GM18873 (cell line): ENCODE measurements around the gene CDKN2D.
A peak's percentile ranks its signal among the peaks of the same experiment; 100 is the strongest.

Experiments
- ATAC-seq: cut with Tn5 transposase; IDR thresholded peaks from one replicate; pipeline ENCODE4 v1.9.1; 2021; ENCODE audit warnings: mild to moderate bottlenecking, moderate library complexity, moderate number of reproducible peaks; ENCODE audit not compliant: unreplicated experiment, low FRiP score

The CDKN2D gene

DNA sequence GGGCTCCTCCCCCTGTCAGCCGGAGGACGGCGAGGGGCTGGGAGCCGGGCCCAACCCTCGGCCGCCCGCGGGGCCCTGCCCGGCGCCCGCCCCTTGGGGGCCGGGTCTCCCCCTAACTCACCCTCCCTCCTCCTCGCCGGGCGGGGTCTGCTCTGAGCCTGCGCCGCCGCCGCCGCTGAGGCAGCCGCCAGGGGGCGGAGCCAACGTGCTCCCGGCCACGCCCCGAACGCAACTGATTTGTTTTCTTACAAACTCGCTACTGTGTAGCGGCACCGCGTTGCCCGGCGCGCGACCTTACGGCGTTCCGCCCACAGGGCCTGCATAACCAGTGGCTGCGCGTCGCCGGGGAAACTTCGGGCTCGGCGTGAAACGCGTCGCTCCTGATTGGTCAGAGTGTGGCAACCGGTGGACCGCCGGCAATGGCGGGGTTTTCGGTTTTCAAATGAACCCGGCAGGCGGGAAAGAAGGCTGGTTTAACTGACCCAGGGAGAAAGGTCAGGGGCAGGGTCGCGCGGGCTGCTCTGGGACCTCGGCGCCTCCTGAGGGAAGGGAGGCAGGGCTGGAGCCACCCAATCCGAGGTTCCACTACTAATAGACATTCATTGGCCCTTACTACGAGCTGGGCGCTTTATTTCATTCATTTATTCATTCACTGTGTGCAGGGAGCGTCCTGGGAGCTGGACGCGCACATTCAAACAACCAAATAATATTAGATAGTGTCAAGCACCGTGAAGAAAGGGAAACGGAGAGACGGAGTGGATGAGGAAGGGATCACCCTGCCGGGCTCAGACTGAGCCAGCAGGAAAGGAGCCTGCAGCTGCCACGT, at the start of gene CDKN2D:
Gene CDKN2D (minus strand): TSS at position 154 of the 826 bp plus-strand sequence. CDS start 326 bp downstream, outside the sequence.
- peak; percentile 63 for ATAC-seq

DNA sequence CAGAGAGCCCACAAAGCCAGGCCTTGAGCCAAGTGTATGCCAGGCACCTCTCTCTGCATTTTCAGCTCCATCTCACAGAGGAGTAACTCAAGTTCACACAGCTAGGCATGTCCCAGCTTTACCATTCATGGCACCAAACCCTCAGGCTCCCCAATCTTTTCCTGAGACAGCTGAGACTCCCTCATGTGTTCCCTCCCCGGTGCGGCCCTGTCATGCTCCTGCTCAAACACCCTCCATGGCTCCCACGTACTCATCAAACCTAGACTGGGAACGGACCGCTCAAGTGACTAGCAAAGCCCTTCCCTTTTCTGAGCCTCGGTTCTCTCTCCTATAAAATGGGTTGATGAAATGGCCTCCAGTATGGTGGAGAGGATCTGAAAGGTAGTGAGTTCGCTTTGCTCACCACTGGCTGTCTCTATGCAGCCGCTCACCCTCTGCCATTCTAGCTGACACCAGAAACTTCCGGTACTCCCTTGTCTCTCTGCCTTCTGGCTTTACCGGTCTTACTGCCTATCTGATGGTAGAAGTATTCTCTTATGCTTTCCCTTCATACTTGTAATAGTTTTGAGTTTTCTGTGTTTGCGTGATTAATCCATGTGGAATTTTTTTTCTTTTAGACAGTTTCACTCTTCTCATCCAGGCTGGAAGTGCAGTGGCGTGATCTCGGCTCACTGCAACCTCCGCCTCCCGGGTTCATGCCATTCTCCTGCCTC, 48.8 kb upstream of the CDKN2D start:
- ATAC-seq, result no peak

DNA sequence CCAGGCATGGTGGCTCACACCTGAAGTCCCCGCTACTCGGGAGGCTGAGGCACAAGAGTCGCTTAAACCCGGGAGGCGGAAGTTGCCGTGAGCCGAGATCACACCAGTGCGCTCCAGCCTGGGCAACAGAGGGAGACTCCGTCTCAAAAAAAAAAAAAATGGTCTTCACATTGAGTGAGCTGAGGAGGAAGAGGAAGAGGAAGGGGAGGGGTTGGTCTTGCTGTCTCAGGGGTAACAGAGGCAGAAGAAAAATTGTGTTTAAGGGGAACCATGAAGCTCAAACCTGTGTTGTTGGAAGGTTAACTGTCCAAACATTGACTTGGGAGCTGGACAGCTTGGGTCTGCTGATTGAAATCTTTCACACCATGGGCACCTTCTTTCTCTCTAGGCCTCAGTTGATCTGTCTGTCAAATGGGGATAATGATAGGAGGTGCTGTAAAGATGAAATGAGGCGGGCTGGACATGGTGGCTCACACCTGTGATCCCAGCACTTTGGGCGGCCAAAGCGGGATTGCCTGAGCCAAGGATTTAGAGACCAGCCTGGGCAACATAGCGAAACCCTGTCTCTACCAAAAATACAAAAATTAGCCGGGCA, 46.7 kb upstream of the CDKN2D start:
- ATAC-seq, result no peak

DNA sequence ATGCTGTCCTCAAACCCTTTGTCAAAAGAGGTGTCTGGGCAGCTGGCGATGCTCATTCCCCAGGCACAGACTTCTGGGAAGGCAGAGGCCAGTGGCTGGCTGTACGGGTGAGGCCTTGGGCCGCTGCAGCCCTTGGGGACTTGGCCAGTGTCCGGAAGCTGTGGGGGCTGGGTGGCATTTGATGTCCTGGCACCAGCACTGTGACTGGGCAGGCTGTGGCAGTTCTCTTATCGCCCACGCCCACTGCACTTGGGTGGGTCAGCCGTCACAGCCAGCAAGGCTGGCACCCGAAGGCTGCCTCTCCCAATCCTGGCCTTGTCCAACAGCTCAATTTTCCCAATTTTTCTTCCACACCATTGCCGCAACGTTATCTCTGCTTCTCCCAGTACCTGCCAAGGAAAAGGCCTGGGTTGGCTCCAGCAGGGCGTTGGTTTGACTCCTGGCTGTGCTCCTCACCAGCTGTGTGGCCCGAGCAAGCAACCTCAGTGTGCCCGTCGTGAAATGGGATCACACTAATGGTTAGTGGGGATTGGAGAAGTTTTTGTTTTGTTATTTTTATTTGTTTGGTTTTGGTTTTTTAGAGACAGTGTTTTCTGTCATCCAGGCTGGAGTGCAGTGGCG, 43.8 kb upstream of the CDKN2D start:
- no peak for ATAC-seq

DNA sequence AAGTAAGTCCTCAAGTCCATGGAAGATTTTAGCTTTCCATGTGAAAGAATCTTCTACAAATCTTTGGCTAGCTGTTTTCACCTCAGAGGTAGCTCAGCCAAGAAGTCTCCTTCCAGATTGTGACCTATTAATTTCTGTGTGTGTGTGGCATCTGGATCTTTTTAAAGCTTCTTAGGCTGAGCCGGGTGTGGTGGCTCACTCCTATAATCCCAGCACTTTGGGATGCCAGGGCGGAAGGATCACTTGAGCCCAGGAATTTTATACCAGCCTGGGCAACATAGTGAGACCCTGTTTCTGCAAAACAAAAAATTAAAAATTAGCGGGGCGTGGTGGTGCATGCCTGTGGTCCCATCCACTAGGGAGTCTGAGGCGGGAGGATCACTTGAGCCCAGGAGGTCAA, 43.1 kb upstream of the CDKN2D start:
- ATAC-seq, result no peak

DNA sequence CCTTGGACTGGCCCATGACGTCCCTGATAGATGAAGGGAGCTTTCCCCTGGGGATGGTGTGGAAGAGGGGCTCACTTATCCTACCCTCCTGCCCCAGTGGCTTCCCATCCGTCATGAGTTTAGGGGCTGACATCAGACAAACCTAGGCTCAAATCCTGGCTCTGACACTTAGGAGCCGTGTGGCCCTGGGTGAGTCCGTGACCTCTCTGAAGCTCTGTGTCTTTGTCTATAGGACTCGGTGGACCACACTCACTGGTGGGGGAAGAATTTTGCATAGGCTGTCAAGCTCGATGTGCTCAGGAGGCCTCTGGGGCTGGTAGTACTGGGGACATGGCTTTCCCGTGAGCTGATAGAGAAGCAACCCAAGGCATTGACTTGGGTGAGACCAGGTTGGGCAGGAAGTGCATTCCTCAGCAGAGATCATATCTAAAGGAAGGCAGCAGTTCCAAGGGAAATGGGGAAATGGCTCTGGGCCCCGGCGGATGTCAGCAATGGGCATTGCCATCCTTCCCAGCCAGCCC, 35.7 kb upstream of the CDKN2D start:
- no peak for ATAC-seq

DNA sequence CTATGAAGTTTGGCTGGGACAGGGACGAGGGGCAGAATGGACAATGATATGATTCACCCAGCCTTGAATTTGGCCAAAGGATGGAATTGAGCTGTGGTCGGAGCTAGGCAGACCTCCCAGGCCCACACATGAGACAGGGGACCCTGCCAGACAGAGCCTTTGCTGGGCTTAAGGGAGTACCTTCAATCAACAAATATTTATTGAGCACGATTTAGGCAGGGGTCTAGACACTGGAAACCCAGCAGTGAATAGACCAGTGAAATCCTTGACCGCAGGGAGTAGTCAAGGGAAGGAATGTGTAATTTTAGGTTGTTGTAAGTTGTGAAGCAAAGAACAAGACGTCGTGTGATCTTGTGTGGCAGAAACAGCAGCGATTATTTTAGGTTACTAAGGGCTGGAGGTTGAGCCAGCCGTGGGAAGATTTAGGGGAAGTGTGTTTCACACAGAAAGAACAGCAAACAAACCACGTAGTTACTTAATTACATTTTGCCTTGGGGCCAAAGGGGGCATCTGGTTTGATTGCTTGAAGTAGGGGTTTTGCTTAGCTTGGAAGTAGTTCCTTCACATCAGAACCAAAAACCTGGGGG, 35.2 kb upstream of the CDKN2D start:
- ATAC-seq, result no peak

DNA sequence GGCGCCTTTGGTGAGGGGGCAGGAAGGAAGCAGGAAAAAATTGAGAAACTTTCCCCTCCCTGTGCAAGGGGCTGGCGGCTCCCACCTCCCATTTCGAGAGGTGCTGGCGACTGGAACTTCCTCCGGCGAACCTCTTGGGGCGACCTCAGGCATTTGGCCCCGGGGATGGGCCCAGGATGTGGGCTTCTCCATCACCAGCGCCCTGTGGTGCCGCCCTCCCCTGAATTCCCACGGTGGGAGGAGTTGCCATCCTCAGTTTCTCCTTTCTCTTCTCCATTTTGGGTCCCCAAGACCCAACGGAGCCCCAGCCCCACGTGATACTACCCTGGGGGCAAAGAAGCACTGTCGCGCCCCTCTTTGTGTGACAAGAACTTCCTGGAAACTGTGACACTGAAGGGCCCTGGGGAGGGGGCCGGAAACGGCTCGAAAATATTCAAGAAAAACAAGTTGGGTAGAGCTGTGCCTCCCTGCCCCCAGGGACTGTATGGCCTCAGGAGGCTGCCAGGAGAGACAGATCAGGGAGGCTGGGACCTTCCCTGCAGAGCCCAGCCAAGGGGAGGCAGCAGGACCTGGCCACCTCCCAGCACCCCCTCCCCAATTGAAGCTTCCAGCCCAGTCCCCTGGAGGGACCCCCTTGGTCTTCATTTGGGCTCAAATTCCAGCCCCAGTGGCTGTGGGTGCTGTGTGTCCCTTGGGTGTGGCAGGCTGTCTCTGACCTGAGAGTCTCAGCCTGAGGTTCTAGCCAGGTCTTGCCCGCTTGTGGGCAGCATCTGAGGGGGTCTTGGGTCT, 34.5 kb upstream of the CDKN2D start:
- ATAC-seq, result no peak

DNA sequence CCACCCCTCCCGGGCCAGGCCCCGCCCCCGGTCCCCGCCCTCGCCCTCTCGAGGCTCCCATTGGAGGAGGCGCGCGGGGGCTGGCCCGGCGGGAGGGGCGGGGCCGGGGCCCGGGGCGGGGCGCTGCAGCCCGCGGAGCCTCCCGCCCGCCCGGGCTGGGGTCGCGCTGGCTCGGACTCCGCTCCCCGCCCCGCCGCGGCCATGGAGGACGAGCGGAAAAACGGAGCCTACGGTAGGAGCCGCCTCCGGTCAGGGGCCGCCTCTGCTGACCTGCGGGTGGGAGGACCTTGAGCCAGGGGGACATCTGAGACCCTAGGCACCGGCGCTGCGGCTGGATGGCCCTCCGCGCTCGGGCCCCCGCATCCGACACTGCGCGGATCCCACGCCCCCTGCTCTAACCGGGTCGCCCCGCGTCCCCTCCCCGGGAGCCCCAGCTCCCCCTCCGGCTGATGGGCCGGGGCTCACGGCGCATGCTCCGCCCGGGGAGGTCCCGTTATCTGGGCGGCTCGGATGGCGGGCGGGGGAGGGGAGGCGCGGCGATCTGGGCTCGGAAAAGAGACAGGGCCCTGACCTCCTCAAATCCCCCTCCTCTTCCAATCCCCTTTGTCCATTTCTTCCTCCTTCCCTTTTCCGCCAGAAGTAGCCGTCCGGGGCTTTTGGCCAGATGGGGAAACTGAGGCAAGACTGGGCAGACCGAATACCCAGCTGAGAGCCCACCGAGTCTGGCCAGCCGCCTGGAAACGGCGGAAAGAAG, 33.7 kb upstream of the CDKN2D start:
- ATAC-seq, result no peak

DNA sequence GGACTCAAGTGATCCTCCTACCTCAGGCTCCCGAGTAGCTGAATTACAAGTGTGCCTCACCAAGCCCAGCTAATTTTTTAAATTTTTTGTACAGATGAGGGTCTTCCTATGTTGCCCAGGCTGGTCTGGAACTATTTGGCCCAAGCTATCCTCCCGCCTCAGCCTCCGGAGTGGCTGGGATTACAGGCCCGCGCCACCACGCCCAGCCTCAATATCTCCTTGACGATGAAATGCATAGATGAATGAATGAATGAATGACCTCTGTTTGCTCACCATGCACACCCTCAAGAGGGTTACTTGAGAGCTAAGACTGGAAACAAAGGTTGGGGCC, 33.2 kb upstream of the CDKN2D start:
- no peak for ATAC-seq

DNA sequence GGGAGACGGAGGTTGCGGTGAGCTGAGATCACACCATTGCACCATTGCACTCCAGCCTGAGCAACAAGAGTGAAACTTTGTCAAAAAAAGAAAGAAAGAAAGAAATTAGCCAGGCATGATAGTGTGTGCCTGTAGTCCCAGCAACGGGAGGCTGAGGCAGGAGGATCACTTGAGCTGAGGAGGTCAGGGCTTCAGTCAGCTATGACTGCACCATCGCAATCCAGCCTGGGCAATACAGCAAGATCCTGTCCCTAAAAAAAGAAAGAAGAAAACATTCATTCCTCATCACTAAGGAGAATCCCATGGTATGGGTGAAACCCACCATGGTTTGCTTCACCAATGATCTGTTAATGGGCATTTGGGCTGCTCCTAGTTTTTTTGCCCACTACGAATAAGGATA, 31.4 kb upstream of the CDKN2D start:
- ATAC-seq, result no peak

DNA sequence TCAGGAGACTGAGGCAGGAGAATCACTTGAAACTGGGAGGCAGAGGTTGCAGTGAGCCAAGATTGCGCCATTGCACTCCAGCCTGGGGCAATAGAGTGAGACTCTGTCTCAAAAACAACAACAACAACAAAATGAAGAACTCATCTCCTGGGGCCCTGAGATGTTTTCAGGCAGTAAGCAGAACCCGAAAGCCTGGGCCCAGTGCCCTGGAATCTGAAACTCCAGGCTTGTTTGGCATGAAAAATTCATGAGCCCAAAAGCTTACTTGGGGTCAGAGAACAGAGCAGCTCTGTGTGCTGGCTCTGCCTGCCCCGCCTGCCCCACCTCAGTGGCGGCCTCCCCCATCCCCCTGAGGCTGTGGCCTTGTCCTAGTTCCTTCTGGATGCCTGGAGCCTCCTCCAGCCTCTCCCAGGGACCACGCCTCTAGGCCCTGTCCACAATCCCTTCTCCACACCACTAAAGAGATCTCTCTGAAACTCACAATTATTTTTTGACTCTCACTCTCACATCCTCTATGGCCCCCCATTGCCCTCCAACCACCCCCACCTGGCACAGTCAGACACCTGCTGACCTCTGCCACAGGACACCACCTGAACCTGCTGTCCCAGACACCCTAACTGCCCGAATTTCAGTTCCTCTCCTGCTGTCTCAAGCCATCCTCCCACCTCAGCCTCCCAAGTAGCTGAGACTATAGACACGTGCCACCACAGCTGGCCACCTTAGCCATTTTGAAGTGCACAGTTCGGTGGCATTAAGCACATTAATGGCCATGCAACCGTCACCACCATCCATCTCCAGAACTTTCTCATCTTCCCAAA, 25.2 kb upstream of the CDKN2D start:
- ATAC-seq, result no peak

DNA sequence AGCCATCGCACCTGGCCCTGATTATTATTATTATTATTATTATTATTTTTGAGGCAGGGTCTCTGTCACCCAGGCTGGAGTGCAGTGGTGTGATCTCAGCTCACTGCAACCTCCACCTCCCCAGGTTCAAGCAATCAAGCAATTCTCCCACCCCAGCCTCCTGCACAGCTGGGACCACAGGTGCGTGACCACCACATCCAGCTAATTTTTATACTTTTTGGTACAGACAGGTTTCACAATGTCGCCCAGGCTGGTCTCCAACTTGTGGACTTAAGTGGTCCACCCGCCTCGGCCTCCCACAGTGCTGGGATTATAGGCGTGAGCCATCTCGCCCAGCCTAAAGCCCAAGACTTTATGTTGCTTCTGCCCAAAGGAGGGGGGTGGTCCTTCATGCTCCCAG, 24.4 kb upstream of the CDKN2D start:
- ATAC-seq, result no peak

DNA sequence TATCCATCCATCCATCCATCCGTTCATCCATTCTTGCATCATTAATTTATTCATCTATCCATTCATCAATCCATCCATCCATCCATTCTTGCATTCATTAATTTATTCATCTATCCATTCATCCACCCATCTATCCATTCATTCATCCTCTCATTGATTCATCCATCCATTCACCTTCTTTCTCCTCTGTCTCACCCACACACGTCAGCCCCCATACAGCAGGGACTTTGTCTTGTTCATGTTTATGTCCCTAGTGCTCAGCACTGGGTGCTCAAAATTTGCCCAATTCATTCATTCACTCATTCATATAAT, 19.0 kb upstream of the CDKN2D start:
- ATAC-seq, result no peak

DNA sequence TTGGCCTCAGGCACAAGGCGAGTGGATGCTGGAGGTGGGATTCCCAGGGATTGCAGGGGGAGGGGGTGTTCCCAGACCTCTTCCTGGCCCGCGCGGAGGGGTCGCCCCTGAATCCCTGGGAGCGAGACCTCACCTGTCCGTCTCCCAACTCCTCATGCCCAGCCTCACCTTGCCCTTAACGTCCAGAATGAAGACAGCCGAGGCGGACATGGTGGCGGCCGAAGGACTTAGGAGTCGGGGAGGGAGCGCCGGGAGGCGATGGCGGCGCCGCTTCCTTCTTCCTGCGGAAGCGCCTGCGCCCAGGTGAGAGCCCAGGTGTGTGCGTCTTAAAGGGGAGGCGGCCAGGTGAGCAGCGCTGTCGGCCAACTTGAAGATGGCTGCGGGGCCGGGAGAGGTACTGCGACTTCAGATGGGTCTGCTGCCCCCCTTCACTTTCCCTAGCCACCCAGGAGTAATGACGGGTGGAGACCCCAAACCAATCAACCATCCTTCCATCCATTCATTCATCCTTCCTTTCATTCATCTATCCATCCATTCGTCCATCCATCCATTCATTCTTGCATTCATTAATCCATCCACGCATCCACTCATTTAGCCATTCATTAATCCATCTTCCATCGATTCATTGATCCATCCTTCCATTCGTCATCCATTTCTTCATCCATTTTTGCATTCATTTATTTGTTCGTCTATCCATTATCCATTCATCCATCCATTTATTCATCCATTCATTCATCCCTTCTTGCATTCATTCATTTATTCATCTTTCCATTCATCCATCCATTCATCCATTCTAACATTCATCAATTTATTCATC, 18.5 kb upstream of the CDKN2D start, which contains the start of gene AP1M2:
Gene AP1M2 (minus strand): TSS at position 291 of the 817 bp plus-strand sequence. CDS start 81 bp downstream, at position 210.
- ATAC-seq, result no peak

DNA sequence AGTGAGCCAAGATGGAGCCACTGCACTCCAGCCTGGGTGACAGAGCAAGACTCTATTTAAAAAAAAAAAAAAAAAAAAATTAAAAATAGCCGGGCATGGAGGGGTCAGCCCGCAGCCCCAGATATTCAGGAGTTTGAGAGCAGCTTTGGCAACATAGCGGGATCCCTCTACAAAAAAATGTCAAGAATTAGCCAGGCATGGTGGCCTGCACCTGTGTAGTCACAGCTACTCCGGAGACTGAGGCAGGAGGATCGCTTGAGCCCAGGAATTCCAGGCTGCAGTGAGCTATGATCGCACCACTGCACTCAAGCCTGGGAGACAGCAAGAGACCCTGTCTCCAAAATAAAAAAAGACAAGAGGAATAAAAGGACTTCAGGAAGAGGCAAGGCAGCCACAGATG, 17.6 kb upstream of the CDKN2D start:
- no peak for ATAC-seq

DNA sequence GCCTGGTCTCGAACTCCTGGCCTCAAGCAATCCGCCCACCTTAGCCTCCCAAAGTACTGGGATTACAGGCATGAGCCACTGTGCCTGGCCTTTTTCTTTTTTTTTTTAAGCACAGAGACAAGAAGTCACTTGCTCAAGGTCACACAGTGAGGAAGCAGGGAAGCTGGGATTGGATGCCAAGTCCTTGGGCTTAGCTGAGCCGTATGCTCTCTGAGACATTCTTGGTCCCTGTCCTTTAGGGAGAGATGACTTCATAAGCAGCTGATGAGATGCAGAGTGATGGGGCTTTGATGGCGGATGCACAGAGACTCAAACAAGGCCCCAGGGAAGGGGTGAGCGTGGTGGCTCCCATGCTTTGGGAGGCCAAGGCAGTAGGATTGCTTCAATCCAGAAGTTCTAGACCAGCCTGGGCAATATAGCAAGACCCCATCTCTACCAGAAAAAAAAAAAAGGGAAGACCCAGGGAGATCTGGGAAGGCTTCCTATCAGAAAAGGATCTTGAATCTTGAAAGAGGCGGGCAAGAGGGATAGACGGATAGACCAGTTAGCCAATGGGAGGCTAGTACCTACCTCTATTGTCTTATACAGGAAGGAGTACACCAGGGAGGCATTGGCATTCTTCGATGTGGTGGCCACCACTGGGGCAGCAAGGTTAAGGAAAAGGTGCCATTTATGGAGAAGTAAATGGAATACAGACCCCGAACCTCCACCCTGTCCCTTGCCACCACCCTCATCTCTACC, 14.4 kb upstream of the CDKN2D start:
- no peak for ATAC-seq
